A673 (cell line): ENCODE measurements around the gene SRRT. TPM values are rescaled to one million over a fixed set of nuclear protein-coding genes. Genes with fewer than 3 reads are reported as not detected.

Experiments
- BruUV-seq: library from RNA; stranded (reverse); fragments of 400-500 nt; replicated peaks from 2 replicates; lab custom pipeline; 2021; lab: Mats Ljungman, UMichigan
- CTCF ChIA-PET: fragments of 300-600 bp; sonication (Branson Sonifier 250); formaldehyde crosslinking; loops from one replicate; lab custom pipeline; 2022; ENCODE audit warnings: antibody characterized with exemption; lab: Charles Lee
- POLR2A ChIA-PET: fragments of 300-600 bp; sonication (Branson Sonifier 250); formaldehyde crosslinking; loops from one replicate; lab custom pipeline; 2022; ENCODE audit warnings: antibody characterized with exemption; ENCODE audit not compliant: low non-redundant PET; lab: Charles Lee
- DNase-seq: peaks from one replicate; pipeline ENCODE4 v3.0.0-alpha.2; 2015; ENCODE audit warnings: low spot score
- H3K27ac ChIP-seq: fragments of 200-600 bp; sonication (generic); 2 replicates; pipeline ENCODE4 v1.5.1; 2016; ENCODE audit warnings: mixed run types, low read depth, mild to moderate bottlenecking, mixed read lengths, antibody characterized with exemption, low read length; ENCODE audit not compliant: poor library complexity, severe bottlenecking
- H3K27me3 ChIP-seq: fragments of 200-600 bp; sonication (generic); replicated peaks from 2 replicates; pipeline ENCODE4 v1.6.1; 2017; ENCODE audit warnings: mixed run types, low read depth, mild to moderate bottlenecking, mixed read lengths, antibody characterized with exemption, low read length; ENCODE audit not compliant: insufficient read depth, poor library complexity
- H3K36me3 ChIP-seq: fragments of 200-600 bp; sonication (generic); 2 replicates; pipeline ENCODE4 v1.6.1; 2016; ENCODE audit warnings: mixed run types, mild to moderate bottlenecking, mixed read lengths, antibody characterized with exemption, low read length; ENCODE audit not compliant: insufficient read depth, poor library complexity, severe bottlenecking
- H3K4me1 ChIP-seq: fragments of 200-600 bp; sonication (generic); 2 replicates; pipeline ENCODE4 v1.6.1; 2017; ENCODE audit warnings: mixed run types, mild to moderate bottlenecking, mixed read lengths, antibody characterized with exemption, low read length; ENCODE audit not compliant: insufficient read depth, poor library complexity, severe bottlenecking
- H3K4me3 ChIP-seq: fragments of 200-600 bp; sonication (generic); 2 replicates; pipeline ENCODE4 v1.5.1; 2016; ENCODE audit warnings: low read depth, mixed run types, mild to moderate bottlenecking, mixed read lengths, low read length; ENCODE audit not compliant: poor library complexity, severe bottlenecking
- H3K9me3 ChIP-seq: fragments of 200-600 bp; sonication (generic); 2 replicates; pipeline ENCODE4 v1.6.1; 2016; ENCODE audit warnings: mixed run types, low read depth, mild to moderate bottlenecking, mixed read lengths, antibody characterized with exemption, low read length; ENCODE audit not compliant: poor library complexity, severe bottlenecking
- CTCF ChIP-seq: fragments of 300-800, 200-600 bp; sonication (generic); conservative IDR thresholded peaks from 2 replicates; pipeline ENCODE4 v1.5.1; 2017; ENCODE audit warnings: low read depth, mild to moderate bottlenecking, antibody characterized with exemption, low read length, moderate library complexity, mixed read lengths
- EZH2 ChIP-seq: fragments of 200-600 bp; sonication (generic); IDR thresholded peaks from 2 replicates; pipeline ENCODE4 v1.6.1; 2017; ENCODE audit warnings: borderline replicate concordance, low read depth, mild to moderate bottlenecking, mixed read lengths, antibody characterized with exemption, low read length; ENCODE audit not compliant: poor library complexity, severe bottlenecking
- intact Hi-C: fragments of 100-400 bp; cut with micrococcal nuclease; formaldehyde crosslinking; loops from one replicate; pipeline ENCODE4 v1.10.0; 2022; ENCODE audit not compliant: unreplicated experiment
- total RNA-seq: library from RNA; stranded (reverse); gene quantifications from 2 replicates; pipeline ENCODE4 v1.2.3, GENCODE V29; 2021

Gene SRRT
- total RNA-seq, 1 experiment from 2014 or later, result 277 TPM

GRCh38 chr7:100891568-100892247 is 16.8 kb downstream of the SRRT start:
- POLR2A ChIA-PET, result no interaction called here

GRCh38 chr7:100892364-100893317 is 17.7 kb downstream of the SRRT start:
- H3K4me1 ChIP-seq, result peaks cover 28% of the 10 kb centered on the region
- no peak for TF ChIP-seq EZH2
- TF ChIP-seq CTCF, result no peak
- no peak overlapping the region for H3K27ac ChIP-seq
- no peak for DNase-seq
- no TSS peak for BruUV-seq
- ChIA-PET POLR2A (no interaction called here), CTCF (no interaction called here)
- no peak overlapping the region for H3K4me3 ChIP-seq
- peaks cover 13% of the 10 kb centered on the region for H3K36me3 ChIP-seq
- intact Hi-C loops, result loop anchor here (10.0 kb wide), 1 partner anchor 302 kb away; no protein-coding TSS in a partner anchor
- no peaks in the 10 kb centered on the region for H3K9me3 ChIP-seq
- peaks cover 7% of the 10 kb centered on the region for H3K27me3 ChIP-seq

More at GRCh38 chr7:100891568-100892247, 16.8 kb downstream of the SRRT start:
- no peak for TF ChIP-seq CTCF
- no peak for TF ChIP-seq EZH2
- intact Hi-C loops, result loop anchor here (10.0 kb wide), 1 partner anchor 303 kb away; no protein-coding TSS in a partner anchor
- peaks cover 33% of the 10 kb centered on the region for H3K4me1 ChIP-seq
- no TSS peak for BruUV-seq
- CTCF ChIA-PET, result no interaction called here
- peaks cover 7% of the 10 kb centered on the region for H3K27me3 ChIP-seq
- no peak for DNase-seq
- no peaks in the 10 kb centered on the region for H3K9me3 ChIP-seq
- H3K36me3 ChIP-seq, result peaks cover 22% of the 10 kb centered on the region
- H3K27ac ChIP-seq, result no peak overlapping the region
- no peak overlapping the region for H3K4me3 ChIP-seq

GRCh38 chr7:100893318-100893895 is 18.5 kb downstream of the SRRT start:
- peaks cover 5% of the 10 kb centered on the region for H3K36me3 ChIP-seq
- peaks cover 21% of the 10 kb centered on the region for H3K4me1 ChIP-seq
- no peak overlapping the region for H3K27ac ChIP-seq
- ChIA-PET POLR2A (no interaction called here), CTCF (no interaction called here)
- H3K9me3 ChIP-seq, result no peaks in the 10 kb centered on the region
- no TSS peak for BruUV-seq
- no peak overlapping the region for H3K4me3 ChIP-seq
- no peak for DNase-seq
- intact Hi-C loops, result loop anchor here (10.0 kb wide), 1 partner anchor 301 kb away; no protein-coding TSS in a partner anchor
- H3K27me3 ChIP-seq, result peaks cover 7% of the 10 kb centered on the region
- TF ChIP-seq CTCF (no peak), EZH2 (no peak)
